AG04450 (cell line): ENCODE data around the gene KHK. TPM values are rescaled to one million over a fixed set of nuclear protein-coding genes. Genes with fewer than 3 reads are reported as not detected.

Experiments
- CTCF ChIA-PET: fragments of 300-600, 350-600 bp; formaldehyde crosslinking; extraction: SDS; loops from one replicate; lab custom pipeline; 2022; ENCODE audit warnings: antibody characterized with exemption, inconsistent platforms; lab: Charles Lee
- POLR2A ChIA-PET: fragments of 350-600 bp; formaldehyde crosslinking; extraction: SDS; loops from one replicate; lab custom pipeline; 2021; ENCODE audit warnings: antibody characterized with exemption, inconsistent platforms; lab: Yijun Ruan, JAX
- DNase-seq: peaks from one replicate; pipeline ENCODE4 v3.0.0-alpha.2; 2011; ENCODE audit warnings: low read depth, low spot score
- H3K27ac ChIP-seq: one replicate; pipeline ENCODE4 v1.5.1; 2012; ENCODE audit warnings: low read depth, low read length, control low read depth
- H3K27me3 ChIP-seq: one replicate; pipeline ENCODE4 v1.6.0; 2012; ENCODE audit warnings: low read length; ENCODE audit not compliant: control insufficient read depth, insufficient read depth
- H3K4me3 ChIP-seq: 2 replicates; pipeline ENCODE4 v1.5.1; 2011; ENCODE audit warnings: mild to moderate bottlenecking, low read depth, low read length, control low read depth
- H3K9me3 ChIP-seq: 2 replicates; pipeline ENCODE4 v1.5.1; 2012; ENCODE audit warnings: low read length; ENCODE audit not compliant: control insufficient read depth, insufficient read depth
- polyA minus RNA-seq: library from RNA; depleted of rRNA, polyadenylated mRNA; stranded (reverse); fragments of >200 nt; gene quantifications from 2 replicates; pipeline ENCODE4 v1.2.3, GENCODE V29; 2011; rRNA and poly(A)+ RNA removed
- polyA plus RNA-seq: library from polyadenylated mRNA; depleted of rRNA; stranded (reverse); fragments of >200 nt; gene quantifications from 2 replicates; pipeline ENCODE4 v1.2.3, GENCODE V29; 2011; rRNA removed
- TF ChIP-seq, protein P1 (sequence below): IDR thresholded peaks from 2 replicates; pipeline ENCODE4 v1.5.1; 2011; ENCODE audit warnings: low read depth, low read length, control low read depth, inconsistent platforms

The KHK gene
- polyA plus RNA-seq (0.37 and 0.79 TPM in 2 replicates), polyA minus RNA-seq (0.70 and 1.1 TPM in 2 replicates)

DNA sequence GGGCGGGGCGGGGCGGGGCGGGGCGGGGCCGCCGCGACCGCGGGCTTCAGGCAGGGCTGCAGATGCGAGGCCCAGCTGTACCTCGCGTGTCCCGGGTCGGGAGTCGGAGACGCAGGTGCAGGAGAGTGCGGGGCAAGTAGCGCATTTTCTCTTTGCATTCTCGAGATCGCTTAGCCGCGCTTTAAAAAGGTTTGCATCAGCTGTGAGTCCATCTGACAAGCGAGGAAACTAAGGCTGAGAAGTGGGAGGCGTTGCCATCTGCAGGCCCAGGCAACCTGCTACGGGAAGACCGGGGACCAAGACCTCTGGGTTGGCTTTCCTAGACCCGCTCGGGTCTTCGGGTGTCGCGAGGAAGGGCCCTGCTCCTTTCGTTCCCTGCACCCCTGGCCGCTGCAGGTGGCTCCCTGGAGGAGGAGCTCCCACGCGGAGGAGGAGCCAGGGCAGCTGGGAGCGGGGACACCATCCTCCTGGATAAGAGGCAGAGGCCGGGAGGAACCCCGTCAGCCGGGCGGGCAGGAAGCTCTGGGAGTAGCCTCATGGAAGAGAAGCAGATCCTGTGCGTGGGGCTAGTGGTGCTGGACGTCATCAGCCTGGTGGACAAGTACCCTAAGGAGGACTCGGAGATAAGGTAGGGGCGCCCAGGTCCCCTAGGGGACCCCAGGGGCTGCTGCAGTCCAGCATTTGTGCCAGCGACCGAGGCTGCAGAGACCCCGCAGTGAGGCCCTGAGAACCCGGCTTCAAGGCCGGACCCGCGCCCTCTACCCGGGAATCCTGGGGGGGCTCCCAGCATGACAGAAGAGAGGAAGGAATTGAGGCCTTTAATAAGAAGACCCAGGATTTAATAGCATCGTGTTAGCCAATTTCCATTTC, at the start of gene KHK:
Gene KHK (plus strand): TSS at position 49 of the 870 bp plus-strand sequence. CDS start 488 bp downstream, at position 537.
- ChIA-PET POLR2A (interaction anchor here (0.5 to 7.7 kb wide), 6 partner anchors 14 to 231 kb away, joined by 3 to 53 read pairs (median 4); partner anchors contain the start of gene AGBL5), CTCF (interaction anchor here (0.7 to 1.5 kb wide), 9 partner anchors 9 to 196 kb away, joined by 3 to 6 read pairs (median 5); no protein-coding TSS in a partner anchor)
- no peaks in the 10 kb centered on the region for H3K27me3 ChIP-seq
- peak within 1 kb of the TSS; percentile 52 for H3K4me3 ChIP-seq
- DNase-seq = no peak
- H3K9me3 ChIP-seq = no peaks in the 10 kb centered on the region; the same call in 1 of the 2 replicates
- TF ChIP-seq, protein P1, sequence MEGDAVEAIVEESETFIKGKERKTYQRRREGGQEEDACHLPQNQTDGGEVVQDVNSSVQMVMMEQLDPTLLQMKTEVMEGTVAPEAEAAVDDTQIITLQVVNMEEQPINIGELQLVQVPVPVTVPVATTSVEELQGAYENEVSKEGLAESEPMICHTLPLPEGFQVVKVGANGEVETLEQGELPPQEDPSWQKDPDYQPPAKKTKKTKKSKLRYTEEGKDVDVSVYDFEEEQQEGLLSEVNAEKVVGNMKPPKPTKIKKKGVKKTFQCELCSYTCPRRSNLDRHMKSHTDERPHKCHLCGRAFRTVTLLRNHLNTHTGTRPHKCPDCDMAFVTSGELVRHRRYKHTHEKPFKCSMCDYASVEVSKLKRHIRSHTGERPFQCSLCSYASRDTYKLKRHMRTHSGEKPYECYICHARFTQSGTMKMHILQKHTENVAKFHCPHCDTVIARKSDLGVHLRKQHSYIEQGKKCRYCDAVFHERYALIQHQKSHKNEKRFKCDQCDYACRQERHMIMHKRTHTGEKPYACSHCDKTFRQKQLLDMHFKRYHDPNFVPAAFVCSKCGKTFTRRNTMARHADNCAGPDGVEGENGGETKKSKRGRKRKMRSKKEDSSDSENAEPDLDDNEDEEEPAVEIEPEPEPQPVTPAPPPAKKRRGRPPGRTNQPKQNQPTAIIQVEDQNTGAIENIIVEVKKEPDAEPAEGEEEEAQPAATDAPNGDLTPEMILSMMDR = no peak
- H3K27ac ChIP-seq = no peak within 1 kb of the TSS

DNA sequence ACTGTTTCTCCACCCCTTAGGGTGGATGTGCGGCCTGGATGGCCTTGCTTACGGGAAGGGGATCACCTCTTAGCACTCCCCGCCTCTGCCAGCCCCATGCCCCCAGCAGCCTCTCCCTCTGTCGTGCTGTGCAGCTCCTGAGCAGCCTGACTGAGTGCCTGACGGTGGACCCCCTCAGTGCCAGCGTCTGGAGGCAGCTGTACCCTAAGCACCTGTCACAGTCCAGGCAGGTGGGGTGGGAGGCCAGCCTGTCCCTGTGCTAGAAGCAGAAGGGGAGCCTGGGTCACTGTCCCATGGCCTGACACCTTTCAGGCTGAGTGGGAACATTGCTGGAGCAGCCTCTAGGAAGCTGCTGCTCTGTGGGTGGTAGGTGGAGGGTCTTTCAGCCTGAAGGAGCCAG, 48.6 kb upstream of the KHK start:
- ChIA-PET CTCF (no interaction called here), POLR2A (interaction anchor here (4.2 kb wide), 1 partner anchor 12 kb away, joined by 22 read pairs; the partner anchor contains the start of gene AGBL5)
- no peak for DNase-seq
- H3K4me3 ChIP-seq = no peak overlapping the region
- TF ChIP-seq, protein P1 = no peak
- no peaks in the 10 kb centered on the region; the same call in 1 of the 2 replicates for H3K9me3 ChIP-seq
- no peak overlapping the region for H3K27ac ChIP-seq
- no peaks in the 10 kb centered on the region for H3K27me3 ChIP-seq

DNA sequence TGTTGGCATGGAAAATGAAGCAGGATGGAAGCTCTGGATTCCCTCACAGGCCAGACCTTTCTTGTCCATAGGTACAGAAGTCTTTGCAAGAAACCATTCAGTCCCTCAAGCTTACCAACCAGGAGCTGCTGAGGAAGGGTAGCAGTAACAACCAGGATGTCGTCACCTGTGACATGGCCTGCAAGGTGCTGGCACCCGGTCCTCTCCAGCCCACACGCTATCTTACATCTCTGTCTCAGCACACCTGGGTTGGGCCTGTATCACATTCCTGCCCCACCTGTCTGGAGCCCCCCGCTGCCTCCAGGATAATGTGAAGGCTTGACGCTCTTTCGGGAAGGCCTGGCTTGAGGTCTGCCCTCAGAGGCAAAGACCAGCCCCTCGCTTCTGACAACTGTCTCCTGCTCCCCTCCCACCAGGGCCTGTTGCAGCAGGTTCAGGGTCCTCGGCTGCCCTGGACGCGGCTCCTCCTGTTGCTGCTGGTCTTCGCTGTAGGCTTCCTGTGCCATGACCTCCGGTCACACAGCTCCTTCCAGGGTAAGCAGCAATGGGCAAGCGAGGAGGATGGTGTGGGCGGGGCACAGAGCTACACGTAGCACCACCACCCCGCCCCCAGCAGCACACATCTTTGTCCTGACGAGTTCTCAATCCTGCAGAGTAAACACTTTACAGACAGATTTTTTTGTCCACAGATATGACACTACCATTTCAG, 47.8 kb upstream of the KHK start:
- Histone ChIP-seq H3K4me3 (no peak overlapping the region), H3K9me3 (no peaks in the 10 kb centered on the region), H3K27ac (no peak overlapping the region), H3K27me3 (no peaks in the 10 kb centered on the region)
- no peak for DNase-seq
- CTCF ChIA-PET = no interaction called here
- TF ChIP-seq, protein P1 = no peak
- POLR2A ChIA-PET = interaction anchor here (4.2 kb wide), 1 partner anchor 12 kb away, joined by 22 read pairs; the partner anchor contains the start of gene AGBL5

DNA sequence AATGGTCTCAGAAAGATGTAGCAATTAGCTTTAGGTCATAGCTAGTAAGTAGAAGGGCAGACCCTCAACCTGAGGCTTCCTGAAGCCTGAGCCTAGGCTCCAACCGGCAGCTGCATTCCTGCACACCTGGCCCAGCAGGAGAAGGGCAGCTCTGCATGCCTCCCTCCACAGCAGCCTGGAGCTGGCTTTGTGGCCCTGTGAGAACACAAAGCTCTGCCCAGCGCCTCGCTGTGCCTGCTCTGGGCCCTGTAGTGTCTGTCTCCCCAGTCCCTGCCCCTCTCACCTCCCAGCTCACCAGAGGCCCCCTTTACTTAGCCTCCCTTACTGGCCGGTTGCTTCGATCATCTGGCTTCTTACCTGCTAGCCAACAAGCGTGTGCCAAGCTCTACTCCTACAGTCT, 47.1 kb upstream of the KHK start:
- Histone ChIP-seq H3K4me3 (no peak overlapping the region), H3K27ac (no peak overlapping the region), H3K9me3 (no peaks in the 10 kb centered on the region), H3K27me3 (no peaks in the 10 kb centered on the region)
- CTCF ChIA-PET = no interaction called here
- TF ChIP-seq, protein P1 = no peak
- no peak for DNase-seq
- POLR2A ChIA-PET = interaction anchor here (4.2 kb wide), 1 partner anchor 11 kb away, joined by 22 read pairs; the partner anchor contains the start of gene AGBL5
